DMS53 (cell line): ENCODE data around the gene NHSL1.
"Not testable (repeated sequence)": the region's sequence is repeated elsewhere in the genome, so short reads cannot be mapped to it uniquely, and the experiment has no call there.

Experiments used
- DNase-seq: peaks from one replicate; lab custom pipeline; 2025; lab: John Stamatoyannopoulos, UW

Gene NHSL1

DNA sequence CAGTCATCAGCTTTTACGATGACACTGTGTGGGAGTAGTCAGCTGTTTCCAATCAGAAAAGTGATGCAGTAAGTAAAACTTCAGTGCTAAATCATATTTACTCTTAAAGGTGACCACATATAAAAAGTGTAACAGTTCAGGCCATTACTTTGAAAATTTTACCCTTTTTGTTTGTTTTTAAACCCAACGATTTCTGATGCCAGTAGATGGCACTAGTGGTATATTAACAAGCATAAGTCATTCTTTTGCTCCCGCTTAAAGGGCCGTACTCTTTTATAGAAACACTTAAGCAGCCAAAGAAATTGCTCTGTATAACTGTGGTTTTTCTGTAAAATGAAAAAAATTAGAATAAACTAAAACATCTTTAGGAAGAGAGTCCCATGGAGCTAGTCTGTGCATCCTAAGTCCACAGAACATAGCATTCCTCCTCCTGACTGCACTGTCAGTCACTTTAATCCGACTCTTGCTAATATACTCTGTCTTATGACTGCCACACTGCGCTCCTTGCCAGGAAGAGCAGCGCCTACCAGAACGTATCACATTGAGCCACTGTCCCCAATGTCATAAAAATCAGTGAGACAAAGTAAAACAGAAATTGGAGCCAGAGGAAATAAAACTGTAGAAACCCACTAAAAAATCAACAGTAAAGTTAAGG lies 70.2 kb downstream of the NHSL1 start:
- peak; percentile 72 for DNase-seq

DNA sequence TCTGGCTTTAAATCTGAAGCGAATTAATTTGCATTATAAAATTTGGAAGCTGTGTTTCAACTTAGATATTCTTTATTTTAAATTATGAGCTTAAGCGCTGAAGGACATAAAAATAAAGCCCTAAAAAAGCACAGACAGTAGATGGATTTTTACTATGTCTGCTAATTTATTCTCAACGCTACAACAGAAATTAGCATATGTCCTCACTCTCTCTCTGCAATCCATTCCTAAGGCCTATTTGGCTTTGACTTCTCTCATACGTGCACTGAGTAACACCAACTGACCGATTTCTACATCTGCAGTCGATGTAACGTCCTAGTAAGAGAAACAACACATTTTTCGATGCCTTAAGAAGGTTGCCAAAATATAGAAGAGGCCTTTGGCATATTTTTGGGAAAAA lies 71.6 kb downstream of the NHSL1 start:
- no peak for DNase-seq

DNA sequence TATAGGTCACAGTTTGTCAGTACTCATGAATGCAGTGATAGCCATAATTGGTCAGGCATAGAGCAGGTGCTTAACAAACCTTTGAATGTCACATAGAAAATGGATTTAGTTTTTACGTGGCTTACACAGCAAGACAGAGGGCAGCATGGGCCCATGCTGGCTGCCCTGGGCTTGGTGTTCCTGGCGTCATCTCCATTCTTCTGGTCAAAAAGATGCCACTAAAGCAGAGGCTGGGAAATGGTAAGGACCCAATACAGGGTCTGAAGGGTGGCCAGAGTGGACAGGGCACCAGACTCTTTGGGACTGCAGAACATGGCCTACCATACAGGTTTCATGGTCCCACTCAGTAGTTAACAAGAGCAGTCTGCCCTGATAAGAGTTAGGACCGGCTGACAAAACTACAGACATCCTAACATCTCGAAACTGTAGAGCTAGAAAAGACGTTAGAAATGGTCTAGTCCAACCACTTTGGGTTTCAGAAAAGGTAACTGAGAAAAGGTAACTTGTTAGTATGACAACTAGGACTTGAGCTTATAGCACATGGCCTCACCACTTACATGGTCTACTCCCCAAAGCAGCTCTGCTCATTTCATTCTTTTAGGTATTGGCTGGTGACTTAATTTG lies 72.7 kb downstream of the NHSL1 start:
- DNase-seq, result no peak

DNA sequence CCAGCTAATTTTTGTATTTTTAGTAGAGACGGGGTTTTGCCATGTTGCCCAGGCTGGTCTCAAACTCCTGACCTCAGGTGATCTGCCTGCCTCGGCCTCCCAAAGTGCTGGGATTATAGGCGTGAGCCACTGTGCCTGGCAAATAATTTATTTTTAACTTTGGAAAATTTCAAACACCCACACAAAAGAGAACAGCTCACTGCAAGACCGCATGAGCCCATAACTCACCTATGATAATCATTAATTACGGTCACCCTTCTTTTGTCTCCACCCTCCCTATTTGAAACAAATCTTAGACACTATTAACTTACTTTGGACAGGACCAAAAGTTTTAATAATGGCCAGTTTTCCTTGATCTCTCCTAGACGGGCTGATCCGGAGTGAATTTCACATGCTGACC lies 74.0 kb downstream of the NHSL1 start:
- not testable (repeated sequence) for DNase-seq

DNA sequence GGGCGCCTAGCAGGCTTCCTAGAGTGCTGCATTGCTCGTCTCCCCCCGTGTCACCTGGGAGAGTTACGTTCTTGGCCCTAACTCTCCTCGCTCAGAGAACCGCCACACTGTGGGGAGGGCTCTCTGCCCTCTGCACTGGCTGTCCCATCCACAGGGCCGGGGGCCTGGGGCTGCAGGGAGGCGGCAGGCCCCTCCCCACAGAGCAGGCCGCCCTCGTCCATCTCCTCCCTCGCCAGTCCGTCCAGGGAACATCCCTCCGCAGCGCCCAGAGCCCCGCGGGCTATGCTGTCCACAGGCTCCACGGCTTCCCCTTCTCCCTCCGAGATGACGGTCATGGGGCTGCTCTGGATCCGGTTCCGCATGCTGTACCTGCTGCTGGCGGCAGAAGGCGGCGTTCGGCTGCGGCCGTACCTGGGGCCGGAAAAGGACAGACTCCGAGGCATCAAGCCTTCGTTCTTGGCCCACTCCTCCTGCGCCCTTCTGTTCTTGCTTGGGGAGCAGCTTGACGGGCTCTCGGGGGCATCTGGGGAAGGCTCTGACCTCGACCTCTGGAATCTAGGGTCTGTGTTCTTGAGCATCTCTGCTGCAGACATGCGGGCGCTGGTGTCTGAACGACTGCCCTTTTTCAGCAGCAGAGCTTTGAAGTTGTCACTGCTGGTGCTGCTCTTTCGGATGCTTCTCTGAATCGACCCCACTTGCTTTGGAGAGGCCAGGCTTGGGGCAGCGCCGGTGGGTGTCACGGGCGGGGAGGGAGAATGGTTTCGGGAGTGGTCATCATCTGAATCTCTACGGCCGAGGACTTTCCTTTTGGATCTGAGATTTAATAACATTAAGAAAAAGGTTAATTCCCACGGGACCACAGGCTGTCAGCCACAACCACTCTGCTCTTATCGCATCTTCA lies 75.0 kb downstream of the NHSL1 start:
- DNase-seq, result no peak

DNA sequence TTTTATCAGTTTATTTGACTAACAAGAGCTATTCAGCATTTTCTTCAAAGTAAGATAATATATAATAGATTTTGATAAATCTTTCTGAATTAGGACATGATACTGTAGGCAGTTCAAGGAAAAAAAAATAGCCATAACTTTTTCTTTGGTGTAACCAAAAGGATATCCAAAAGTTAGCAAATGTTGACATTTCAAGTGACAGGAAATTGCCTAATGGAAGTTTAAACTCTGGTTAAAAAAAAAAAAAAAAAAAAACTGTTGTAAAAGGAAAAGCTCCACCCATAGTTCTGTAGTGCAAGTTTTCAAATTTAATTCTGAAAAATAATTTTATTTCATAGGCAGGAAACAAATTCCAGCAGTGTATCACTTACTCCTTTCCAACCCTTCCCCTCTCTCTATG lies 76.4 kb downstream of the NHSL1 start:
- DNase-seq, result no peak

DNA sequence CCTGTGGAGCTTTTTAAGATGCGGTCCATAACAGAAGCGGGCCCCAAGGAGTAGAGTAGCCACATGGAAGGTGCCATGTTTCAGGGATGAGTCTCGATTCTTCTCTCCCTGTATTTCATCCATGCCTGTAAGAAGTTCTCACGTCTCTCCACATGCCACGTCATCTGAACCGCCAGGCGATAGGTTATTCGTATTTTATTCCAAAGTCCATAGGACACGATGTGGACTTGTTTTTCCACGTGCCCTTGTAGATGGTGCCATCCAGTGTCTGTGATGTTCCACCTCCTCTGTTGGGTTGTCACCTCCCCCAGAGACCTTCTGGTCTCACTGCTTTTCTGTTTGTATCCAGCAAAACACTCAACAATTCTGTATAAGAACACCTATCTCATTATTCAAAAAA lies 77.7 kb downstream of the NHSL1 start:
- no peak for DNase-seq

DNA sequence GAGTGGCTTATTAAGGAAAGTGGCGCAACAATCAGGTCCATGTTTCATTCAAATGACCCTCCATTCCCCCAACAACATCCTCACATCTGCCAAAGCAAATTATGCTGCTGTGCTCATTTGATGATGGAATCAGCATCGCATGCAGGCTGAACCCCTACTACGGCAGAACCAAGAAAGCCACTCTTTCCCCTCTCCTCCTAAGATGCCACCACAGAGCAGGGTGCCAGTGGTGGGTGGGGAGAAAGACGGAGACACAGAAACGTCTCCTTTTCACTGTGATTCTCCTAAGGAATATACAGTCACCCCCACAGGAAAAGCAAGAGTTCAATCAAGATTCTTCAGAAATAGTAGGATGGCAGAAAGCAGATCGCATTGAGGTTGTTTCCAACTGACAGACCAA lies 78.2 kb downstream of the NHSL1 start:
- no peak for DNase-seq

DNA sequence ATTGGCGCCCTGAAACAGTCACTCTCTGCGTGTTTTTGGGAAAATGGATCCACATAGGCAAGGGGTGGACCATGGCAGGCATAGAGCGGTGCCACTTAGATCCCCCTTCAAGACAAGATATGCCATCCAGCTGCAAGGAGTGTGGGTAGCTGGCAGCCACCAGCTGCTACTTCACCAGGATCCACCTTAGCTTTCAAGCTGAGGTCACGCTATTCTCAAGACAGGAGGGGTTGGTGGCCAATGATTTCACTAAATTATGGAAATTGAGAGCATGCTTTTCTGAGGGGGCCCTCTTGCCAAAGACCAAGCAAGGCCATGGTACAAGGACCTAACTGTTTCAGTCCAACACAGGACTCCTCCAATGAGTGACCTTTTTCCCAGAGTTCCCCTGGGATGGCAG lies 78.9 kb downstream of the NHSL1 start:
- DNase-seq, result no peak

DNA sequence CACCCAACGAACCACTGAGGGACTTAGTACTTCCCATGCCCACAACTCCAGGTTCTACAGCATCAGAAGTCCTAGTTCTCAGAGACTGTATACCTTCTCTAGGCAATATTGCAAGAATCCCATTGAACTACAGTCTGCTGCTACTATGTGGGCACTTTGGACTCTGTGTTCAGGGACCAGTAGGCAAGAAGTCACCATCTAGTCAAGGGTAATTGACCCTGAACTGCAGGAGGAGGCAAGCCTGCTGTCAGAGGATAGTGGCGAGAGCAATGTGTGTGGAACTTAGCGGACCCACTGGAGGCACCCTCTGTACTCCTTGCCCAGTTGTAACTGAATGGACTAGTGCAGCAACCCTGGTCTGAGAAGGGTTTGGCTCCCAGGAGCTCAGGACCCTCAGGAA lies 79.5 kb downstream of the NHSL1 start:
- no peak for DNase-seq

DNA sequence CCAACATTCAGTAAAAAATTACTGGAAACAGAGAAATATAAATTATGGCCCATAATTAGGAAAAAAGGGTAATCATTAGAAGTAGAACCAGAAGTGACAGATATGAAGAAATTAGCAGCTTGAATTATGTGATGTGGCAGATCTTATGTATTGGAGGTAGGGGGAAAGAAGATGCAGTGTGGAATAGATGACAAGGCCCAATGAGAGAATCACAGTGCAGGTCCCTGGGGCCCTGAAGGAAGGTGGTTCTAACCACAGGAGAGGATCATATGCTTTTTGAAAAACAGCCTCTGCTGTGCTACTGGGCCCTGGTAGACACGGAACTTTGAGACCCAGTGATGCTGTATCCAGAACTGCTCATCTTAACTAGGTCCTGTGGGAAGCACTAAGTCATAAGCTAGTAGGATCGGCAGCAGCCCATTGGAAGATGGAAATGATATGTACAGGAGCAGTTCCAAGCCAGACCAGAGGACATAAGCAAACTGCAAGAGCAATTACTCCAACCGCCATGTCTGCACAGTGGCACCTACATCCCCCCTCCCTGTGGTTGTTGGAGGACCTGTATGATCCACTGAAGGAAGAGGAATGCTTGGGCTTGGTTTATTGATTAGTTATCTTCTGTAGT lies 81.1 kb downstream of the NHSL1 start:
- no peak for DNase-seq

DNA sequence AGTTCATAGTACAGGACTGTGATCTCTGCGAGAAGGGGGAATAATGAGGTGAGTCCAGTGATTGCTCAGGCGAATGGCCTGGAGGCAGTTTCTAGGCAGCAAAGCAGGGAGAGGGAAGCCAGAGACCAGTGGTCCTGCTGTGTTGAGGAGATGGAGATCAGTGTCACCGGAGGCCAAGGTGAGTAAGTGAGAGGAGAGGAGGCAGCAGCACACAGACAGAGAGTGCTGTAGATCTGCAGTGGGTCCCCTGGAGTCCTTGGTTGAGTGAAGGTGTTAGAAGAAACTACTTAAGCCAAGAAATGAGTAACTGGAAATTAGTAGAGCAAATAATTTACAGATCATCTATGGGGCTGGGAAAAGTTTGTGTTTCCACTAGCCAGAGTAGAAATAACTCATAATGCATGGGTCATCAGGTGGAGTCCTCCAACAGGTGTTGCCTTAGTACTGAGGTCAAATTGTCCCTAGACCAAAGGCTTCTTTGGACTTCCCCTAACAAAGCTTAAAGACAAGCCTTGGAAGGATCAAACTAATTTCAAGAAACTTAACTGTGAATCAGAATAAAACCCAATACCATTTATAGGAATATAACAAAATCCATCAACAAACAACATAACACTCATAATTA lies 81.7 kb downstream of the NHSL1 start:
- no peak for DNase-seq

DNA sequence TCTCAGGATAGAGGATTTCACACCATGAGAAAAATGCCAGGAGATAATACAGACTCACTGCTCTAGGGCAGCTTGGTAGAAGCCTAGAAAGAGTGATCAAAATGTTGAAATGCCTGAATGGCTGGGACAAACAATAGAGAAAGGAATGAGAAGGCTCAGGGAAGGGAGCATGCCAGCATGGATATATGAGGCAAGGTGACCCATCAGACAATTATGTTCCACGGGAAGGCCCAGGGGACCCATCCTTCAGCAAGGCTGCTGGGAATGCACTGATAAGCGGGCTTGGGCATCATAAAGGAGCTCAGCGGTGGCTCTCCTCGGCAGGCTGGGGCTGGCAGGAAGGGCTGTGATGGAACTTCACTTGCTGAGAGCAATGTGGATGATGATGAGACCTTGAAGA lies 83.1 kb downstream of the NHSL1 start:
- no peak for DNase-seq

DNA sequence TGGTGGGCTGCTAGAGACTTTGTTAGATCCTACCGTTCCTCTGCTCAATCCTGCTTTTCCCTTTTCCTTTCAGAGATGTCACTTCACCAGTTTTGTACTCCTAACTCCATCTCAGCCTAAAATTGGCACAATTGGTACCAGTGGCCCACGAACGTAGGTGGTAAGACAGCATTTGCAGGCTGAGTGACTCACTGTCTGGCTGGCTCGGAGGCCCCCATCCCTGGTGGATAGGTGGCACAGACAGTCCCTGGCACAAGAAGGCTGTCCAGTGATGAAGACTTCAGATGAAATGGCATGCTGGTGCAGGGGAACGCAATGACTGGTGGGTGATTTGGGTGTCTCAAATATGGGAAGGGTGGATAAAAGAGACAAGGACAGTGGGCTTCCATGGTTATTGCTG lies 84.2 kb downstream of the NHSL1 start:
- DNase-seq, result no peak

DNA sequence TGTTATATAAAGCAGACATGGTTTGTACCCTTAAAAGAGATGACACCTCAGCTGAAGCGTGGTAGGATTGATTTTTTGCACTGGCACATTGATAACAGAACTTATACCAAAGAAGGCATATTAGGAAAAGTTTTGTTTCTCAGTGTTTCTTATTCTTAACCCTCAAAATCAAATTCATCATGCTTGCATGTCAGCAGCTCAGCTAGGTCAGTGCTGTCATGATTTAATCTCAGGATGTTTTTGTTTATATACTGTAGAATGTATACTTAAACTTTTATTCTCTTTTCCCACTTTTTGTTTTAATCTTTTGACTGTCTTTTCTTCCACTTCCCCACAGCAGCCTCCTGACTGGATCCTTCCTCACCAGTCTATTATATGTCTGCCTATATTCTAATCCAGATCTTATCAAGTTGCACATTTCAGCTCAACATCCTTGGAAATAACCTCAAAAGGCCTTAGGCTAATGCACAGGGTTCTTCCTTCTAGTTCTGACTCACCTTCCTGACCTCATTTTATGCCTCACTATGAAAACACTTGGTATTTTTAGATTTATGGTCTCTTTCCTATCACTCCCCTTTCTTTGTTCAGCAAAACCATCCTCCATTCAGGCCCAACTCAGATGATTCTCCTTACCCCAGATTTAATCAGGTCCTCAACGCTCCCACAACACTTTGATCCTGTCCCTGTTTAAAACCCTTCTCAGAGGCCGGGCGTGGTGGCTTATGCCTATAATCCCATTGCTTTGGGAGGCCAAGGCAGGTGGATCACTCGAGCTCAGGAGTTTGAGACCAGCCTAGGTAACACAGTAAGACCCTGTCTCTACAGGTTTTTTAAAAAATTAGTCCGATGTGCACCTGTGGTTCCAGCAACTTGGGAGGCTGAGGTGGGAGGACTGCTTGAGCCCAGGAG lies 88.1 kb downstream of the NHSL1 start:
- DNase-seq, result peak; percentile 2

DNA sequence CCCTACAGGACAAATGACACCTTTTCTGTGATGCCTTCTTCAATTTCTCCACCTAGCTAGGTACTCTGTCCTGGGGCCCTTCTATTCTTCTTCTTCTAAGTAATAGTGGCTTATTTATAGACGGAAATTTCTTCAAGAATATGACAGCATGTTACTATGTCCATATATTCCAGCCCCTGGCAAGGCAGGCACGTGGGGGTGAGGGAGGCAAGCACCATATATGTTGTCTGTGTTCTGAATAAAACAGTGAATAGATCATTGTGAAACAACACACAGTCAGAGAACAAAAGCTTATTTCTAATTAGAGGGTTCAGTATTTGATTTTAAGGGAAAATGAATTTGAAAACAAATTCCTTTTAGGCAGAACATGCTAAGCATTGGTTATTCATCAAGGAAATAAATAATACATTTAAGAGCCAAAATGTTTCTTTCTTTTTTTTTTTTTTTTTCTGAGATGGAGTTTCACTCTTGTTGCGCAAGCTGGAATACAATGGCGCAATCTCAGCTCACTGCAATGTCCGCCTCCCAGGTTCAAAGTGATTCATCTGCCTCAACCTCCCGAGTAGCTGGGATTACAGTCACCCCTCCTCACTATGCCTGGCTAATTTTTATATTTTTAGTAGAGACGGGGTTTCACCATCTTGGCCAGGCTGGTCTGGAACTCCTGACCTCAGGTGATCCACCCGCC lies 89.1 kb downstream of the NHSL1 start:
- no peak for DNase-seq

DNA sequence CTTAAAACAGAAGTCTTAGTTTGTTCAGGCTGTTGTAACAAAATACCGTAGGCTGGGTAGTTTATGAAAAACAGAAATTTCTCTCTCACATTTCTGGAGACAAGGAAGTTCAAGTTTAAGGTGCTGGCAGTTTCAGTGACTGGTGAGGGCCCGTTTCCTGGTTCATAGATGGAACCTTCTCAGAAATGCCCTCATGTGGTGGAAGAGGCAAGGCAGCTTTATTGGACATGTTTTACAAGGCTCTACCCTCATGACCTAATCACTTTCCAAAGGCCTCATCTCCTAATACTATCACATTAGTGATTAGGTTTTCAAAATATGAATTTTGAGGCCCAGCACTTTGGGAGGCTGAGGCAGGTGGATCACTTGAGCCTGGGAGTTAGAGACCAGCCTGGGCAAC lies 92.9 kb downstream of the NHSL1 start:
- DNase-seq, result peak; percentile 5

DNA sequence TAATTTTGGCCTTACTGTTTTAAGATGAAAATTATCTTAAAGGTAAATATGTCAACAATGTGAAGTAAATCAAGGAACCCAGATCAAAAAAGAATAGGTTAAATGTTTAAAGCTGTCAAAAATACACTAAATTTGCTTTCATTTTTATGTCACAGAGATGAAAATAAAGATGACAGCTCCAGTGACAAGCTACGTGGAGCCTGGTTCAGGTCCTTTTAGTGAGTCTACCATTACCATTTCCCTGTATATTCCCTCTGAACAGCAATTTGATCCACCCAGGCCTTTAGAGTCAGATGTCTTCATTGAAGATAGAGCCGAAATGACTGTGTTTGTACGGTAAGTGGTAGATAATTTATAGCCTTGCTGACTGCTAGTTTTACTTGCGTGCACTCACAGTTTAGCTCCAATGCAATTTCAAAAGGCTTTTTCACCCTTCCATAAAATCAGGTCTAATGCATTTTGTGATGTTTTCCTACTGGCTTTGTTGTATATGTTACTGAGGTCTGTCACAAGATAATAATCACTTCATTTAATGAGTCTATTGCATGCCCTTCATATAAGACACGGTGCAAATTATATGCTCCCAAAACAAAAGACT lies 93.4 kb downstream of the NHSL1 start:
- DNase-seq, result no peak

DNA sequence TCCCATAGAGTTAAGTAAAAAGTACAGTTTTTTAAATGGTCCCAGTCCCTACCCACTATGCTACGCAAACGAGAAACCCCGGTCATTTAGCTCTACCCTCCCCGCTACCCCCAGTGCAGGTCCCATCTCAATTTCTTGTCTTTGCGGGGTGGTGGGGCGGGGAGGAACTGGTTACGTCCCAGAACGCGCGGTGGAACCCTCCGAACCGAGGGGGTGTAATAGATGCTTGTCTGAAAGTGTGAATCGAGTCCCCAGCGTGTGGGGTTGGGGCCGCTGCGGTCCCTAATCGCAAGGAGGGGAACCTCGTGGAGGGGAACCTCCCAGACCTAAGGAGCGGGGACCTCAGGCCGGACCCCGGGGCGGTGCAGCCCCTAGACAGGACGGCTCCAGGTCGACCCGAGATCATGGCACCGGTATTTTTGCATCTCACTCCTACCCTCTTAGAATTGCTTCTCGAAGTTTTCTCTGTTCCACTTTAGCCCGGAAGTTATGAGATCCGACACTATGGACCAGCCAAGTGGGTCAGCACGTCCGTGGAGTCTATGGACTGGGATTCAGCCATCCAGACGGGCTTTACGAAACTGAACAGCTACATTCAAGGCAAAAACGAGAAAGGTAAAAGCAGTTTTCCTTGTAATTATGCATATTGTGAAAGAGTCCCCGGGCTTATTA lies 94.5 kb downstream of the NHSL1 start:
- DNase-seq, result peak; percentile 50
